HL-60 (cell line): ENCODE results near the gene WDR43.

ENCODE experiments used
- CTCF ChIP-seq: IDR thresholded peaks from one replicate; pipeline ENCODE4 v1.5.1; 2011; ENCODE audit warnings: low read length, control low read depth, inconsistent platforms; ENCODE audit not compliant: insufficient read depth
- POLR2AphosphoS5 ChIP-seq: IDR thresholded peaks from 2 replicates; pipeline ENCODE4 v1.6.1; 2012; ENCODE audit warnings: low read depth
- REST ChIP-seq: IDR thresholded peaks from 2 replicates; pipeline ENCODE4 v1.6.1; 2012; ENCODE audit warnings: low read depth; ENCODE audit not compliant: insufficient replicate concordance

DNA sequence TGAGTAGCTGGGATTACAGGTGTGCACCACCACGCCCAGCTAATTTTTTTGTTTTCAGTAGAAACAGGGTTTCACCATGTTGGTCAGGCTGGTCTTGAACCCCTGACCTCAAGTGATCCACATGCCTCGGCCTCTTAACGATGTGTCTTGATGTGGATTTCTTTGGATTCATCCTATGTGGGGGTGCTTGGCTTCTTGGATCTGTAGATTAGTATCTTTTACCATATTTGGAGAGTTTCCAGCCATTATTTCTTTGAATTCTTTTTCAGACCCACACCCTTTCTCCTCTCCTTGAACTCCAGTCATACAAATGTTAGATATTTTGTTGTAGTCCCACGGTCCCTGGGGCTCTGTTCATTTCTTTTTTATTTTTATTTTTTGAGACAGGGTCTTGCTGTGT, 79.8 kb downstream of the WDR43 start:
- TF ChIP-seq CTCF (no peak), REST (no peak), POLR2AphosphoS5 (no peak)
